Measurements from ENCODE around the gene CAPN1. TPM values are rescaled to one million over a fixed set of nuclear protein-coding genes. Genes with fewer than 3 reads are reported as not detected.
"Not testable (repeated sequence)": the region's sequence is repeated elsewhere in the genome, so short reads cannot be mapped to it uniquely, and the experiment has no call there.

CAPN1 gene
- polyA plus RNA-seq, 1 donor, result 106 TPM

- Histone ChIP-seq H3K27ac (ENCODE audit: low read length) (no peak overlapping the region), H3K9me3 (ENCODE audit: control insufficient read depth, low read depth, low read length) (no peaks in the 10 kb centered on the region), H3K4me1 (ENCODE audit: control insufficient read depth, insufficient read depth, low read length) (no peaks in the 10 kb centered on the region), H3K4me3 (ENCODE audit: low read length) (no peak overlapping the region), H3K27me3 (ENCODE audit: control insufficient read depth, insufficient read depth, low read length) (no peaks in the 10 kb centered on the region), H3K36me3 (ENCODE audit: control insufficient read depth, insufficient read depth, low read length) (no peaks in the 10 kb centered on the region)
- no peak for DNase-seq
- WGBS (ENCODE audit: insufficient coverage, low lambda C conversion rate), result 65% methylated on average over 4 of the region's 5 CpGs
Observed at GRCh38 chr11:65159012-65159411, 22.7 kb upstream of the CAPN1 start.

DNA sequence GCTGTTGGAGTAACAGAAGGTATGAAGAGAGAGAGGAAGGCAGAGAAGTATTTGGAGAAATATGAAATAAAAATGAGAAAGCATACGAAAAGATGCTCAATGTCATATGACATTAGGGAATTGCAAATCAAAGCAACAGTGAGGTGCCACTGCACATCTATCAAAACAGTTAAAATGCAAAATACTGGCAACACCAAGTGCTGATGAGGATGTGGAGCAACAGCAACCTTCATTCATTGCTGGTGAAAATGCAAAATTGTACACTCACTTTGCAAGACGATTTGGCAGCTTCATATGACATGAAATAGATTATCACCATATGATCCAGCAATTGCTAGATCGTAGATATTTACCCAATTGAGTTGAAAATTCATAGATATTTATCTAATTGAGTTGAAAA lies 21.1 kb upstream of the CAPN1 start:
- Histone ChIP-seq H3K4me1 (ENCODE audit: control insufficient read depth, insufficient read depth, low read length) (peaks cover 2% of the 10 kb centered on the region), H3K36me3 (ENCODE audit: control insufficient read depth, insufficient read depth, low read length) (no peaks in the 10 kb centered on the region), H3K27me3 (ENCODE audit: control insufficient read depth, insufficient read depth, low read length) (no peaks in the 10 kb centered on the region), H3K9me3 (ENCODE audit: control insufficient read depth, low read depth, low read length) (no peaks in the 10 kb centered on the region), H3K4me3 (ENCODE audit: low read length) (no peak overlapping the region), H3K27ac (ENCODE audit: low read length) (no peak overlapping the region)
- WGBS (ENCODE audit: insufficient coverage, low lambda C conversion rate), result 89% methylated on average over 1 of the region's 3 CpGs
- DNase-seq, result no peak

DNA sequence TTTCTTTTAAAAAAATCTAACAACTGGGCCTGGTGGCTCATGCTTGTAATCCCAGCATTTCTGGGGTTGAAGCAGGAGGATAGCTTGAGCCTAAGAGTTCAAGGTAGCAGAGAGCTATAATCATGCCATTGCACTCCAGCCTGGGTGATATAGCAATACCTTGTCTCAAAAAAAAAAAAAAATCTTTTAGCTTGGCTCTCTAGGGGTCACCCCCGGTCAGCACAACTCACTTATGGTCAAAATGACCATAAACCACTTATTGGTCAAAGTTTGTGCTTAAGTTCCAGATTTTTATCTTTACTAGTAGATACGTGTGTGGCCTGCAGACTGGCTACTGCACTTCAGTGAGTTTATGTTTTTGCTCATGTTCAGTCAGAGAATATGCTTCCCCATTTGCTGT lies 18.0 kb upstream of the CAPN1 start:
- WGBS (ENCODE audit: insufficient coverage, low lambda C conversion rate), result 100% methylated on average over 1 of the region's 2 CpGs
- Histone ChIP-seq H3K27me3 (ENCODE audit: control insufficient read depth, insufficient read depth, low read length) (no peaks in the 10 kb centered on the region), H3K4me1 (ENCODE audit: control insufficient read depth, insufficient read depth, low read length) (peaks cover 7% of the 10 kb centered on the region), H3K9me3 (ENCODE audit: control insufficient read depth, low read depth, low read length) (no peaks in the 10 kb centered on the region), H3K36me3 (ENCODE audit: control insufficient read depth, insufficient read depth, low read length) (no peaks in the 10 kb centered on the region), H3K4me3 (ENCODE audit: low read length) (no peak overlapping the region), H3K27ac (ENCODE audit: low read length) (no peak overlapping the region)
- no peak for DNase-seq

GRCh38 chr11:65165410-65166317 lies 16.1 kb upstream of the CAPN1 start:
- 57% methylated on average over 2 of the region's 31 CpGs for WGBS (ENCODE audit: insufficient coverage, low lambda C conversion rate)
- H3K27ac ChIP-seq (ENCODE audit: low read length), result no peak overlapping the region
- DNase-seq, result peak in 1 of 2 donors; percentile 72

DNA sequence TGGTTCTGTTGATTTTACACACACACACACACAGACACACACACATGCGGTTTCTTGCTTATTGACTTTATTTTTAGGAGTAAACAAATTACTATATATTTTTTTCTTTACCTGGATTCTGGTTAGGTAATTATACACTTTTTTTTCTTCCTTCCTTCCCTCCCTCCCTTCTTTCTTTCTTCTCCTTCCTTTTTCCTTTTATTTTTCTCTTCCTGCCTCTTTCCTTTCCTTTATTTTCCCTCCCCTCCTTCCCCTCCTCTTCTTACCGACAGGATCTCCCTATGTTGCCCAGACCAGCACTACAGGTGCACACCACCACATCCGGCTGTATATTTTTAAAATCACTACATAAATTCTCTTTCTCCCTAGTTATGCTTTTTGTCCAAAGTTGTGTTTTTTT lies 14.8 kb upstream of the CAPN1 start:
- Histone ChIP-seq H3K9me3 (ENCODE audit: control insufficient read depth, low read depth, low read length) (no peaks in the 10 kb centered on the region), H3K4me1 (ENCODE audit: control insufficient read depth, insufficient read depth, low read length) (peaks cover 7% of the 10 kb centered on the region), H3K27ac (ENCODE audit: low read length) (no peak overlapping the region), H3K27me3 (ENCODE audit: control insufficient read depth, insufficient read depth, low read length) (no peaks in the 10 kb centered on the region), H3K4me3 (ENCODE audit: low read length) (no peak overlapping the region), H3K36me3 (ENCODE audit: control insufficient read depth, insufficient read depth, low read length) (no peaks in the 10 kb centered on the region)
- DNase-seq, result no peak
- WGBS (ENCODE audit: insufficient coverage, low lambda C conversion rate), result 82% methylated on average over 3 of the region's 3 CpGs

More at GRCh38 chr11:65165410-65166317, 16.1 kb upstream of the CAPN1 start:
- Histone ChIP-seq H3K27me3 (ENCODE audit: control insufficient read depth, insufficient read depth, low read length) (no peaks in the 10 kb centered on the region), H3K4me3 (ENCODE audit: low read length) (peak overlapping the region; percentile 6), H3K4me1 (ENCODE audit: control insufficient read depth, insufficient read depth, low read length) (peaks cover 7% of the 10 kb centered on the region), H3K9me3 (ENCODE audit: control insufficient read depth, low read depth, low read length) (no peaks in the 10 kb centered on the region), H3K36me3 (ENCODE audit: control insufficient read depth, insufficient read depth, low read length) (no peaks in the 10 kb centered on the region)

- WGBS (ENCODE audit: insufficient coverage, low lambda C conversion rate), result no CpG with 5 or more reads among the region's 3 CpGs
- no peaks in the 10 kb centered on the region for H3K9me3 ChIP-seq (ENCODE audit: control insufficient read depth, low read depth, low read length)
- DNase-seq, result no peak
Observed at GRCh38 chr11:65167656-65168055, 14.1 kb upstream of the CAPN1 start.

DNA sequence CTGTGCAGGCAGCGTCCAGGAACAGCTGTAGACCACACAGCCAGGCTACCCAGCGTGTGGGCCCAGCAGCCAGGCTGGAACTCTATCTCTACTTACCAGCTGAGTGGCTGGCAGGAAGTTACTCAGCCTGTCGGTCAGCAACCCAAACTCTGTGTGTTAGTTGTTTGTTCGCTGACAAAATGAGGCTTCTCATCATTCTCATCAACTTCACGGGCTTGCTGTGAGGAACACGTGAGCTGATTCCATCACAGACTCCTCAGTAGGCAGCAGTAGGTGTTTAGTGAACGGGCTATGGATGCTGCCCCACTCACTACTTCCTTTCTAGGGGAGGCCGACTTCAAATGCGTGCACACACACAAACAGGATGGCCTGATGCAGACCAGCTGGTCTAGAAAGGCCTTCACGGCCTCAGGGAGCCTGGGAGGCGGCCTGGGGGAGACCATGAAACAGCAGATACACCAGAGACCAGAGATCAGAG lies 12.5 kb upstream of the CAPN1 start:
- H3K4me1 ChIP-seq (ENCODE audit: control insufficient read depth, insufficient read depth, low read length), result peaks cover 7% of the 10 kb centered on the region
- H3K27ac ChIP-seq (ENCODE audit: low read length), result no peak overlapping the region
- no CpG with 5 or more reads among the region's 11 CpGs for WGBS (ENCODE audit: insufficient coverage, low lambda C conversion rate)
- no peaks in the 10 kb centered on the region for H3K36me3 ChIP-seq (ENCODE audit: control insufficient read depth, insufficient read depth, low read length)
- H3K4me3 ChIP-seq (ENCODE audit: low read length), result no peak overlapping the region
- no peaks in the 10 kb centered on the region for H3K27me3 ChIP-seq (ENCODE audit: control insufficient read depth, insufficient read depth, low read length)
- DNase-seq, result no peak
- H3K9me3 ChIP-seq (ENCODE audit: control insufficient read depth, low read depth, low read length), result no peaks in the 10 kb centered on the region

More at GRCh38 chr11:65167656-65168055, 14.1 kb upstream of the CAPN1 start:
- no peaks in the 10 kb centered on the region for H3K27me3 ChIP-seq (ENCODE audit: control insufficient read depth, insufficient read depth, low read length)
- no peaks in the 10 kb centered on the region for H3K36me3 ChIP-seq (ENCODE audit: control insufficient read depth, insufficient read depth, low read length)
- no peak overlapping the region for H3K4me3 ChIP-seq (ENCODE audit: low read length)
- H3K4me1 ChIP-seq (ENCODE audit: control insufficient read depth, insufficient read depth, low read length), result peaks cover 7% of the 10 kb centered on the region
- H3K27ac ChIP-seq (ENCODE audit: low read length), result no peak overlapping the region

GRCh38 chr11:65170058-65170534 lies 11.6 kb upstream of the CAPN1 start, which contains the start of gene SPDYC:
SPDYC (plus strand) TSS chr11:65170233; CDS start chr11:65171358, 1,125 bp downstream.
- Histone ChIP-seq H3K27me3 (ENCODE audit: control insufficient read depth, insufficient read depth, low read length) (no peaks in the 10 kb centered on the region), H3K4me3 (ENCODE audit: low read length) (no peak within 1 kb of the TSS), H3K4me1 (ENCODE audit: control insufficient read depth, insufficient read depth, low read length) (peaks cover 7% of the 10 kb centered on the region), H3K27ac (ENCODE audit: low read length) (no peak within 1 kb of the TSS), H3K9me3 (ENCODE audit: control insufficient read depth, low read depth, low read length) (no peaks in the 10 kb centered on the region), H3K36me3 (ENCODE audit: control insufficient read depth, insufficient read depth, low read length) (no peaks in the 10 kb centered on the region)
- no CpG with 5 or more reads among the region's 21 CpGs for WGBS (ENCODE audit: insufficient coverage, low lambda C conversion rate)
- no peak for DNase-seq

GRCh38 chr11:65172600-65172999 lies 9.1 kb upstream of the CAPN1 start:
- no peak overlapping the region for H3K4me3 ChIP-seq (ENCODE audit: low read length)
- no peaks in the 10 kb centered on the region for H3K4me1 ChIP-seq (ENCODE audit: control insufficient read depth, insufficient read depth, low read length)
- H3K27me3 ChIP-seq (ENCODE audit: control insufficient read depth, insufficient read depth, low read length), result no peaks in the 10 kb centered on the region
- WGBS (ENCODE audit: insufficient coverage, low lambda C conversion rate), result no CpG with 5 or more reads among the region's 10 CpGs
- no peak overlapping the region for H3K27ac ChIP-seq (ENCODE audit: low read length)
- no peaks in the 10 kb centered on the region for H3K36me3 ChIP-seq (ENCODE audit: control insufficient read depth, insufficient read depth, low read length)
- no peak for DNase-seq
- H3K9me3 ChIP-seq (ENCODE audit: control insufficient read depth, low read depth, low read length), result no peaks in the 10 kb centered on the region

GRCh38 chr11:65174571-65175010 lies 7.1 kb upstream of the CAPN1 start:
- H3K4me1 ChIP-seq (ENCODE audit: control insufficient read depth, insufficient read depth, low read length); H3K4me3 ChIP-seq (ENCODE audit: low read length); H3K27me3 ChIP-seq (ENCODE audit: control insufficient read depth, insufficient read depth, low read length); H3K27ac ChIP-seq (ENCODE audit: low read length); DNase-seq; H3K9me3 ChIP-seq (ENCODE audit: control insufficient read depth, low read depth, low read length); H3K36me3 ChIP-seq (ENCODE audit: control insufficient read depth, insufficient read depth, low read length): not testable (repeated sequence)
- no CpG with 5 or more reads among the region's 2 CpGs for WGBS (ENCODE audit: insufficient coverage, low lambda C conversion rate)

Data from large intestine (tissue), 3 donors.